IPS-18a (cell line): ENCODE results near the gene ADK.
"Not testable (repeated sequence)": the region's sequence is repeated elsewhere in the genome, so short reads cannot be mapped to it uniquely, and the experiment has no call there.

ENCODE experiments used
- H3K27ac ChIP-seq: one replicate; pipeline ENCODE4 v1.5.1; 2013; ENCODE audit warnings: low read length
- H3K27me3 ChIP-seq: one replicate; pipeline ENCODE4 v1.6.1; 2013; ENCODE audit warnings: mild to moderate bottlenecking, low read length; ENCODE audit not compliant: control insufficient read depth, insufficient read depth
- H3K36me3 ChIP-seq: one replicate; pipeline ENCODE4 v1.6.1; 2013; ENCODE audit warnings: low read depth, low read length; ENCODE audit not compliant: control insufficient read depth
- H3K4me1 ChIP-seq: one replicate; pipeline ENCODE4 v1.6.1; 2013; ENCODE audit warnings: low read depth, low read length; ENCODE audit not compliant: control insufficient read depth
- H3K4me3 ChIP-seq: one replicate; pipeline ENCODE4 v1.5.1; 2013; ENCODE audit warnings: low read length
- H3K9ac ChIP-seq: one replicate; pipeline ENCODE4 v1.6.1; 2013; ENCODE audit warnings: mild to moderate bottlenecking, low read length, moderate library complexity
- H3K9me3 ChIP-seq: one replicate; pipeline ENCODE4 v1.6.1; 2013; ENCODE audit warnings: low read depth, low read length; ENCODE audit not compliant: control insufficient read depth

ADK gene

GRCh38 chr10:74543276-74543675, 392.3 kb downstream of the ADK start:
- Histone ChIP-seq H3K4me3 (no peak overlapping the region), H3K36me3 (no peaks in the 10 kb centered on the region), H3K27me3 (no peaks in the 10 kb centered on the region), H3K9me3 (no peaks in the 10 kb centered on the region), H3K9ac (no peak overlapping the region), H3K27ac (no peak overlapping the region), H3K4me1 (peaks cover 12% of the 10 kb centered on the region)

DNA sequence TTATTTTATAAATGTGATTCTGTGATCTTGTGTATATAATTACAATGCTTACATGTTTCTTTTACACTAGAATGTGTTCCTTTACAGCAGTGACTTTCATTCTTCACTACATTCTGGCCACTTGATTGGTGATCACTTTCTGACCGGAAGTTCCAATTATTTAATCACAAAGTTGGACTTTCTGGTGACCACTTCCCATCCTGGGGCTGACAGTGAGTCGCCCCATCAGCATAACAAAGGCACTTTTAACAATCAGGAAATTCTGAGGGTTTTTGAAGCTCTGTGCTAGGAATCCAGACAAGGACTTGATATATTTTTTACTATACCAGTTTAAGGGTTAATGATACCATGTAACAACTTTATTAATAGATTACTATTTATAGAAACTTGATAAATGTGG, 393.1 kb downstream of the ADK start:
- H3K27ac ChIP-seq, result no peak overlapping the region
- H3K9me3 ChIP-seq, result no peaks in the 10 kb centered on the region
- H3K27me3 ChIP-seq, result no peaks in the 10 kb centered on the region
- peaks cover 12% of the 10 kb centered on the region for H3K4me1 ChIP-seq
- H3K4me3 ChIP-seq, result no peak overlapping the region
- H3K36me3 ChIP-seq, result no peaks in the 10 kb centered on the region
- no peak overlapping the region for H3K9ac ChIP-seq

DNA sequence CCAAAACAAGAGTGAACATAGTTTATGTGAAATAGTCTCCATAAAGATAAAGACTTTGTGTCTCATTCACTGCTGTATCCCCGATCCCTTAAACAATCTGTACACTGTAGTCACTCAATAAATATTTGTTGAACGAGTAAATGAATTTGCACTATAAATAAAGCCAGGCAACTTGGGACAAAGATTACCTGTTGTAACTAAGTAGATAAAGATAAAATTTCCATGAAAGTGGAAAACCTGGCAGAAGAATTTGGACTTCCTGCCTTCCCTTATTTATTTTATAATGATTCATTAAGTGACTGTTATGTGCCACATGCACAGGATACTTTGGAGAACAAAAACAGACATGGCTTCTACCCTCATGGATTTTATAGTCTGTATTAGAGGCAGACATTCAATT, 397.7 kb downstream of the ADK start:
- H3K36me3 ChIP-seq, result no peaks in the 10 kb centered on the region
- H3K4me1 ChIP-seq, result peaks cover 11% of the 10 kb centered on the region
- H3K27ac ChIP-seq, result no peak overlapping the region
- no peaks in the 10 kb centered on the region for H3K9me3 ChIP-seq
- no peak overlapping the region for H3K4me3 ChIP-seq
- H3K27me3 ChIP-seq, result no peaks in the 10 kb centered on the region
- H3K9ac ChIP-seq, result no peak overlapping the region

DNA sequence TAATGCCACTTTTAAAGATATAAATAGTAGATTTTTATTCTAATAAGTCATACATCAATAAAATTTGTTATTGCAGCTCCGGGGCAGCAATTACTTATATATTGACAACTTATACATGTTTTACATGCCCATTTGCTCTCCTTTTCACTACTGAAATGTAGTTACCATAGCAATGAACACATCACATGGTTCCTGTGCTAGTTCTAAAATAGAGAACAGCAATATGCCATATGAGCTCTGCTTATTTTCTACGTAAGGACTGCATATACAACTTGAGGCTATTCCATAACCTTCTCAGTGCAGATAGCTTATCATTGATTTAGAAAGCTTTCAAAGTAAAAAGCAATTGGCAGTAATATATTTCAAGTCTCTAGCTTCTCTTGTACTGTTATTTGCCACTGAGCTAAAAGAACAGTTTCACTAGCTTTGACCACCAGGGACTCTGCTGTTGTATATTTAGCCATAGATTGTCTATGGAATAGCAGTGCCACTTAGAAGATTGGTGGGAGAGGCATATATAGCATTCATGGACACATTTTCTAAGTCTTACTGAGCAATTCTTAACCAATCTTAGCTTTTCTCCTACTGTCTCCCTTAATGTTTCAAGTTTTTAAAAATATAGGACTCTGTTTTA, 405.2 kb downstream of the ADK start:
- no peak overlapping the region for H3K4me3 ChIP-seq
- H3K9ac ChIP-seq, result no peak overlapping the region
- H3K4me1 ChIP-seq, result no peaks in the 10 kb centered on the region
- no peak overlapping the region for H3K27ac ChIP-seq
- H3K27me3 ChIP-seq, result no peaks in the 10 kb centered on the region
- no peaks in the 10 kb centered on the region for H3K9me3 ChIP-seq
- H3K36me3 ChIP-seq, result no peaks in the 10 kb centered on the region

GRCh38 chr10:74557098-74557497, 406.1 kb downstream of the ADK start:
- H3K4me1 ChIP-seq, result no peaks in the 10 kb centered on the region
- no peak overlapping the region for H3K9ac ChIP-seq
- H3K27me3 ChIP-seq, result no peaks in the 10 kb centered on the region
- no peak overlapping the region for H3K27ac ChIP-seq
- no peaks in the 10 kb centered on the region for H3K9me3 ChIP-seq
- no peaks in the 10 kb centered on the region for H3K36me3 ChIP-seq
- no peak overlapping the region for H3K4me3 ChIP-seq

- Histone ChIP-seq H3K27ac (no peak overlapping the region), H3K9ac (no peak overlapping the region), H3K36me3 (no peaks in the 10 kb centered on the region), H3K4me1 (no peaks in the 10 kb centered on the region), H3K27me3 (no peaks in the 10 kb centered on the region), H3K4me3 (no peak overlapping the region), H3K9me3 (no peaks in the 10 kb centered on the region)
Observed at GRCh38 chr10:74558403-74558802, 407.4 kb downstream of the ADK start.

GRCh38 chr10:74558897-74559296, 407.9 kb downstream of the ADK start:
- Histone ChIP-seq H3K27me3 (no peaks in the 10 kb centered on the region), H3K27ac (no peak overlapping the region), H3K36me3 (no peaks in the 10 kb centered on the region), H3K4me1 (no peaks in the 10 kb centered on the region), H3K4me3 (no peak overlapping the region), H3K9ac (no peak overlapping the region), H3K9me3 (no peaks in the 10 kb centered on the region)

DNA sequence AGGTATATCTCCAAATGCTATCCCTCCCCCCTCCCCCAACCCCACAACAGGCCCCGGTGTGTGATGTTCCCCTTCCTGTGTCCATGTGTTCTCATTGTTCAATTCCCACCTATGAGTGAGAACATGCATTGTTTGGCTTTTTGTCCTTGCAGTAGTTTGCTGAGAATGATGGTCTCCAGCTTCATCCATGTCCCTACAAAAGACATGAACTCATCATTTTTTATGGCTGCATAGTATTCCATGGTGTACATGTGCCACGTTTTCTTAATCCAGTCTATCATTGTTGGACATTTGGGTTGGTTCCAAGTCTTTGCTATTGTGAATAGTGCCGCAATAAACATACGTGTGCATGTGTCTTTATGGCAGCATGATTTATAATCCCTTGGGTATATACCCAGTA, 417.9 kb downstream of the ADK start:
- not testable (repeated sequence) for H3K9me3 ChIP-seq, H3K36me3 ChIP-seq, H3K4me1 ChIP-seq, H3K27ac ChIP-seq, H3K27me3 ChIP-seq, H3K4me3 ChIP-seq, H3K9ac ChIP-seq

DNA sequence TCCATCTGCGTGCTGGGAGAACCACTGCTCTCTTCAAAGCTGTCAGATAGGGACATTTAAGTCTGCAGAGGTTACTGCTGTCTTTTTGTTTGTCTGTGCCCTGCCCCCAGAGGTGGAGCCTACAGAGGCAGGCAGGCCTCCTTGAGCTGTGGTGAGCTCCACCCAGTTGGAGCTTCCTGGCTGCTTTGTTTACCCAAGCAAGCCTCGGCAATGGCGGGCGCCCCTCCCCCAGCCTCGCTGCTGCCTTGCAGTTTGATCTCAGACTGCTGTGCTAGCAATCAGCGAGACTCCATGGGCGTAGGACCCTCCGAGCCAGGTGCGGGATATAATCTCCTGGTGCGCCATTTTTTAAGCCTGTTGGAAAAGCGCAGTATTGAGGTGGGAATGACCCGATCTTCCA, 422.5 kb downstream of the ADK start:
- not testable (repeated sequence) for H3K9me3 ChIP-seq, H3K4me3 ChIP-seq, H3K27ac ChIP-seq, H3K27me3 ChIP-seq, H3K36me3 ChIP-seq, H3K9ac ChIP-seq
- peaks cover 21% of the 10 kb centered on the region for H3K4me1 ChIP-seq

DNA sequence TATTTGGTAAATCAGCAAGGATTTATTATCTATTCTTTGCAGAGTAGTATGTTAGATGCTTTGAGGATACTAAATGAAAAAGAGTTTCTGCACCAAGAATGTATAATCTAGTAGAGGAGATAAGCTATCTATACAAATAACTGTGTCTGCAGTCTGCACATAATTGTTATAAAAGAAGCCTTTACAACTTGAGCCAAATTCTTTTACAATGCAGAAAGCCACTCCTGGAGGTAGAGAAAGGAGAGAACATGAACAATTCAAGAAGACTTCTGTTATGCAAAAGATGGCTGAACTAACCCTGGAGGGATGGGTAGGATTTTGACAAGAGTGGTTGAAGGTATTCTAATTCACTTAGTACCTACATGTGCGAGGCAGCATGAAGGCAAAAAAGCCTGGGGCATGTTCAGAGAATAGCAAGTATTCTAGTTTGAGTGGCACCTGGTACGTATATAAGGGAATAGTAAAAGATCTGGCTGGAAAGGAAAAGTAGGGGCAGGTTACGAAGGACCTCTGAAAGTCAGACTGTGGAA, 424.2 kb downstream of the ADK start:
- no peaks in the 10 kb centered on the region for H3K27me3 ChIP-seq
- no peaks in the 10 kb centered on the region for H3K9me3 ChIP-seq
- peaks cover 21% of the 10 kb centered on the region for H3K4me1 ChIP-seq
- H3K27ac ChIP-seq, result no peak overlapping the region
- H3K4me3 ChIP-seq, result no peak overlapping the region
- H3K9ac ChIP-seq, result no peak overlapping the region
- no peaks in the 10 kb centered on the region for H3K36me3 ChIP-seq

GRCh38 chr10:74575912-74576311, 424.9 kb downstream of the ADK start:
- Histone ChIP-seq H3K9me3 (no peaks in the 10 kb centered on the region), H3K9ac (no peak overlapping the region), H3K27me3 (no peaks in the 10 kb centered on the region), H3K4me3 (no peak overlapping the region), H3K27ac (no peak overlapping the region), H3K4me1 (peaks cover 21% of the 10 kb centered on the region), H3K36me3 (no peaks in the 10 kb centered on the region)

DNA sequence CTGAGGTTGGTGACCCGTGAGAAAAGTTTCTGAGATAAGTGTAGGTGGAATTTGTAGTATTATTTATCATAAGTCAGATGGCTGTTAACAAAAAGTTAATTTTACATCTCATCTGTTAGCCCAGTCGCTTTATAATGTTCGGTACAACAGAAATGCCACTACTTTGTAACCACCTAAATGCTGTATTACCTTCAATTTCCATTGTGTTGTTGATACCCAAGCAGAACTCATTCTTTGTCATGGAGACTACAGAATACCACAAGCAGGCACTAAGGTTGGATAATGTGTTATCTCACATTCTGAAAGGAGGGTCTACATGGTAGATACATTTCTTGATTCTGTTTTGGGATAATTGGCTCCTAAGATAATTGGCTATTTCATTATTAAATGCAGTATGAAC, 425.6 kb downstream of the ADK start:
- Histone ChIP-seq H3K9me3 (no peaks in the 10 kb centered on the region), H3K4me3 (no peak overlapping the region), H3K36me3 (no peaks in the 10 kb centered on the region), H3K4me1 (peaks cover 21% of the 10 kb centered on the region), H3K9ac (no peak overlapping the region), H3K27ac (no peak overlapping the region), H3K27me3 (no peaks in the 10 kb centered on the region)
